Nephron (organoid): ENCODE data around the gene GLB1L2.

Experiments used
- H3K27ac Mint-ChIP-seq, 3 experiments: 2 replicates each; pipeline ENCODE4 v1.8.0; 2020; ENCODE audit warnings: mixed read lengths in 3 of 3, mild to moderate bottlenecking in 2 of 3, moderate library complexity in 1 of 3
- H3K27me3 Mint-ChIP-seq: 2 replicates; pipeline ENCODE4 v1.8.0; 2021; ENCODE audit warnings: low read depth, mild to moderate bottlenecking, moderate library complexity, mixed read lengths
- H3K36me3 Mint-ChIP-seq: 2 replicates; pipeline ENCODE4 v1.8.0; 2020; ENCODE audit warnings: low read depth, mixed read lengths
- H3K4me1 Mint-ChIP-seq: 2 replicates; pipeline ENCODE4 v1.8.0; 2020; ENCODE audit warnings: mixed read lengths
- H3K4me3 Mint-ChIP-seq, 3 experiments: 2 replicates each; pipeline ENCODE4 v1.8.0; 2020; ENCODE audit warnings: mild to moderate bottlenecking in 3 of 3, mixed read lengths in 3 of 3, moderate library complexity in 2 of 3
- H3K9me3 Mint-ChIP-seq: 2 replicates; pipeline ENCODE4 v1.8.0; 2020; ENCODE audit warnings: mixed read lengths
- TF ChIP-seq, protein P1 (sequence below), 3 experiments: fragments of 200-600 bp; sonication (generic); IDR thresholded peaks; one replicate each; pipeline ENCODE4 v1.5.0; 2021; ENCODE audit warnings: antibody characterized with exemption in 3 of 3; ENCODE audit not compliant: unreplicated experiment in 3 of 3

The GLB1L2 gene

DNA sequence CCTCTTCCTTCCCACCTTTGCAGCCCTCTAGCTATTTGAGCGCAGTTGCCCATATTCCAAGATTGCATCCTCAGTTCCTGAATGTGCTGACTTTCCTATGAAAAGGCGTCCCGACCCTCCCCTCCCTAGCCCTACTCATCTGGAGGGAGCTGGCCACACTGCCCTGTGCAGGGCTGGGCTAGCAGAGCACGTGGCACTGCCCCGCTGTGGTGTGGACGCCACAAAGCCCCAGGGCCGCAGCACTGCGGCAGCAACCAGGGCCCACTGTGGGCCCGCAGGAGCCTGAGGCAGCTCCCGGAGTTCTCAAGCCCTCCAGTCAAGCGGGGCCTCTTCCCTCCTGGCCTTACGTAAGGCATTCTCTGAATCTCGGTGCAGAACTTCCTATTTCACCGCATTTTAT is 52.6 kb downstream of the GLB1L2 start:
- no peaks in the 10 kb centered on the region for H3K36me3 Mint-ChIP-seq

DNA sequence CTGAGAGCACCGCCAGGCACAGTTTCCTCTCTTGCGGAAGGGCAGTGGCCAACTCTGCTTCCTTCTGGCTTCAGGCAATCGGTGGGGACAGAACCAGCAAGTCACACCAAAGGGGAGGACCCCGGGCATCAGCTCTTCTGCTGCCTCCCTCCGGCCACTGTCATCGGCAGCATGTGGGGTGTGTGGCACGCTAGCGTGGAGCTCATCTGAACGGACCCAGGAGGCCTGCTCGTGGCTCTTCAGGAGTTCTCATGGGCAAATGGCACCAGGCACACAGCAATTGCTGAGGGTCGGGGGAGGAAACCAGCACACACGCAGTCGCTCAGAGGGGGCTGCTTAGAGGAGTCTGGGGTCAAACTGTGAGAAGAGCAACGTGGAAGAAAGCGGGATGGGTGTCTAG is 53.4 kb downstream of the GLB1L2 start:
- TF ChIP-seq, protein P1, sequence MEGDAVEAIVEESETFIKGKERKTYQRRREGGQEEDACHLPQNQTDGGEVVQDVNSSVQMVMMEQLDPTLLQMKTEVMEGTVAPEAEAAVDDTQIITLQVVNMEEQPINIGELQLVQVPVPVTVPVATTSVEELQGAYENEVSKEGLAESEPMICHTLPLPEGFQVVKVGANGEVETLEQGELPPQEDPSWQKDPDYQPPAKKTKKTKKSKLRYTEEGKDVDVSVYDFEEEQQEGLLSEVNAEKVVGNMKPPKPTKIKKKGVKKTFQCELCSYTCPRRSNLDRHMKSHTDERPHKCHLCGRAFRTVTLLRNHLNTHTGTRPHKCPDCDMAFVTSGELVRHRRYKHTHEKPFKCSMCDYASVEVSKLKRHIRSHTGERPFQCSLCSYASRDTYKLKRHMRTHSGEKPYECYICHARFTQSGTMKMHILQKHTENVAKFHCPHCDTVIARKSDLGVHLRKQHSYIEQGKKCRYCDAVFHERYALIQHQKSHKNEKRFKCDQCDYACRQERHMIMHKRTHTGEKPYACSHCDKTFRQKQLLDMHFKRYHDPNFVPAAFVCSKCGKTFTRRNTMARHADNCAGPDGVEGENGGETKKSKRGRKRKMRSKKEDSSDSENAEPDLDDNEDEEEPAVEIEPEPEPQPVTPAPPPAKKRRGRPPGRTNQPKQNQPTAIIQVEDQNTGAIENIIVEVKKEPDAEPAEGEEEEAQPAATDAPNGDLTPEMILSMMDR (IDR thresholded peaks at IDR 0.05; ENCODE audit: unreplicated experiment in 3 of 3), result no peak
- Mint-ChIP-seq H3K9me3 (no peaks in the 10 kb centered on the region), H3K36me3 (no peaks in the 10 kb centered on the region), H3K27ac (no peak overlapping the region), H3K27me3 (peaks cover 26% of the 10 kb centered on the region), H3K4me1 (peaks cover 13% of the 10 kb centered on the region), H3K4me3 (no peak overlapping the region)

More for the DNA sequence above, 52.6 kb downstream of the GLB1L2 start:
- TF ChIP-seq, protein P1 (IDR thresholded peaks at IDR 0.05; ENCODE audit: unreplicated experiment in 3 of 3), result no peak
- H3K27me3 Mint-ChIP-seq, result peaks cover 31% of the 10 kb centered on the region
- H3K4me1 Mint-ChIP-seq, result peaks cover 13% of the 10 kb centered on the region
- H3K9me3 Mint-ChIP-seq, result no peaks in the 10 kb centered on the region
- no peak overlapping the region for H3K4me3 Mint-ChIP-seq
- H3K27ac Mint-ChIP-seq, result no peak overlapping the region

- peaks cover 13% of the 10 kb centered on the region for H3K4me1 Mint-ChIP-seq
- peaks cover 19% of the 10 kb centered on the region for H3K27me3 Mint-ChIP-seq
Measured at GRCh38 chr11:134385774-134386565, 54.2 kb downstream of the GLB1L2 start.

GRCh38 chr11:134386945-134387344 is 55.2 kb downstream of the GLB1L2 start:
- no peaks in the 10 kb centered on the region for H3K36me3 Mint-ChIP-seq
- TF ChIP-seq, protein P1 (IDR thresholded peaks at IDR 0.05; ENCODE audit: unreplicated experiment in 3 of 3), result no peak

More at GRCh38 chr11:134385774-134386565, 54.2 kb downstream of the GLB1L2 start:
- H3K36me3 Mint-ChIP-seq, result no peaks in the 10 kb centered on the region
- no peak overlapping the region for H3K4me3 Mint-ChIP-seq
- TF ChIP-seq, protein P1 (IDR thresholded peaks at IDR 0.05; ENCODE audit: unreplicated experiment in 3 of 3), result no peak
- no peaks in the 10 kb centered on the region for H3K9me3 Mint-ChIP-seq
- H3K27ac Mint-ChIP-seq, result no peak overlapping the region

DNA sequence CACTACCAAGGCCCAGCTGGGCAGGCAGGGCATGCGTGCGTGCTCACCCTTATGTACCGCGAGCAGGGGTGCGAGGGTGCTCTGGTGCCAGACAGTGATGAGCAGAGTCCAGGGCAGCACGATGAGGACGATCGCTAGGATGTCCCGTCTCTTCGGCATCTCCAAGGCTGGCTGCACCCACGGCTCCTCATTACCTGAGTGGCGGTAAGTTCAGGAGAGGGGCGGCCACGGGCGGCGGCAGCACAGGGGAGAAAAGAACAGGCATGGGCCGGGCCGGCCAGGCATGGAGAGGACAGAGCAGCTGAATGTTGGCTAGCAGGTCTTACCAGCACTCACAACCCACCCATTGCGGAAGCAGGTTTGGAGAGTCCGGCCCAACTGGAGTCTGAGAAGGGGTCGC is 55.7 kb downstream of the GLB1L2 start:
- TF ChIP-seq, protein P1 (IDR thresholded peaks at IDR 0.05; ENCODE audit: unreplicated experiment in 3 of 3), result no peak
- peaks cover 13% of the 10 kb centered on the region for H3K4me1 Mint-ChIP-seq
- H3K4me3 Mint-ChIP-seq, result no peak overlapping the region
- no peaks in the 10 kb centered on the region for H3K36me3 Mint-ChIP-seq
- H3K9me3 Mint-ChIP-seq, result no peaks in the 10 kb centered on the region
- no peak overlapping the region for H3K27ac Mint-ChIP-seq
- peaks cover 17% of the 10 kb centered on the region for H3K27me3 Mint-ChIP-seq

More at GRCh38 chr11:134386945-134387344, 55.2 kb downstream of the GLB1L2 start:
- Mint-ChIP-seq H3K4me1 (peaks cover 13% of the 10 kb centered on the region), H3K9me3 (no peaks in the 10 kb centered on the region), H3K27me3 (peaks cover 17% of the 10 kb centered on the region), H3K27ac (no peak overlapping the region), H3K4me3 (no peak overlapping the region)

GRCh38 chr11:134388590-134388989 is 56.8 kb downstream of the GLB1L2 start:
- Mint-ChIP-seq H3K4me3 (no peak overlapping the region), H3K4me1 (peaks cover 13% of the 10 kb centered on the region), H3K9me3 (no peaks in the 10 kb centered on the region), H3K27me3 (peaks cover 17% of the 10 kb centered on the region), H3K27ac (no peak overlapping the region), H3K36me3 (no peaks in the 10 kb centered on the region)
- TF ChIP-seq, protein P1 (IDR thresholded peaks at IDR 0.05; ENCODE audit: unreplicated experiment in 3 of 3), result no peak
